CD4-positive, CD25-positive, alpha-beta regulatory T cell (primary cell): ENCODE measurements around the gene ATRNL1. TPM values are rescaled to one million over a fixed set of nuclear protein-coding genes. Genes with fewer than 3 reads are reported as not detected.

Experiments used
- ATAC-seq, 2 donors: fragments of 150-1000 bp; cut with Tn5 transposase; one replicate each; pipeline ENCODE4 v1.10.0; 2021; ENCODE audit warnings: low read depth in 2 of 2, moderate number of reproducible peaks in 2 of 2, moderate library complexity in 1 of 2
- DNase-seq, 3 donors: peaks; one replicate each; pipeline versions ENCODE4 v3.0.0 to v3.0.0-alpha.2; 2012 to 2022; ENCODE audit warnings: mixed read lengths in 1 of 3
- H3K27ac ChIP-seq: one replicate; pipeline ENCODE4 v1.7.0; 2013; ENCODE audit warnings: mild to moderate bottlenecking, low read length; ENCODE audit not compliant: insufficient read depth, poor library complexity, severe bottlenecking
- H3K27me3 ChIP-seq: one replicate; pipeline ENCODE4 v1.7.0; 2013; ENCODE audit warnings: low read length; ENCODE audit not compliant: control insufficient read depth, insufficient read depth
- H3K36me3 ChIP-seq: one replicate; pipeline ENCODE4 v1.7.0; 2013; ENCODE audit warnings: mild to moderate bottlenecking, low read length, moderate library complexity; ENCODE audit not compliant: control insufficient read depth, insufficient read depth
- H3K4me1 ChIP-seq: 2 replicates; pipeline ENCODE4 v1.7.0; 2013; ENCODE audit warnings: mild to moderate bottlenecking, low read length; ENCODE audit not compliant: insufficient read depth, control insufficient read depth, poor library complexity, severe bottlenecking
- H3K4me3 ChIP-seq: one replicate; pipeline ENCODE4 v1.7.0; 2013; ENCODE audit warnings: low read depth, mild to moderate bottlenecking, low read length, moderate library complexity
- H3K9me3 ChIP-seq, 2 experiments: 1 replicate in 1 of 2; 2 replicates in 1 of 2; pipeline ENCODE4 v1.7.0; 2013; ENCODE audit warnings: low read length in 2 of 2, mild to moderate bottlenecking in 1 of 2, moderate library complexity in 1 of 2; ENCODE audit not compliant: control insufficient read depth in 2 of 2
- H3K27ac Mint-ChIP-seq, 3 donors: one replicate each; pipeline ENCODE4 v1.8.0; 2020 to 2022; ENCODE audit warnings: mild to moderate bottlenecking in 3 of 3, mixed read lengths in 3 of 3, moderate library complexity in 2 of 3
- H3K27me3 Mint-ChIP-seq: one replicate; pipeline ENCODE4 v1.8.0; 2022; ENCODE audit warnings: mild to moderate bottlenecking, mixed read lengths
- H3K36me3 Mint-ChIP-seq: one replicate; pipeline ENCODE4 v1.8.0; 2020; ENCODE audit warnings: mixed read lengths
- H3K4me1 Mint-ChIP-seq, 4 donors: one replicate each; pipeline ENCODE4 v1.8.0; 2020 to 2022; ENCODE audit warnings: mixed read lengths in 4 of 4, mild to moderate bottlenecking in 1 of 4
- H3K4me3 Mint-ChIP-seq, 4 donors: one replicate each; pipeline ENCODE4 v1.8.0; 2020 to 2022; ENCODE audit warnings: mild to moderate bottlenecking in 4 of 4, mixed read lengths in 4 of 4, moderate library complexity in 3 of 4
- H3K9me3 Mint-ChIP-seq, 7 donors: one replicate each; pipeline ENCODE4 v1.8.0; 2020 to 2022; ENCODE audit warnings: mixed read lengths in 7 of 7, mild to moderate bottlenecking in 3 of 7, moderate library complexity in 2 of 7
- polyA plus RNA-seq, 4 donors: library from polyadenylated mRNA; unstranded; fragments of 300-500 nt; fragmentation: Illumina TruSeq; gene quantifications; one replicate each; pipeline ENCODE4 v1.2.3, GENCODE V29; 2021
- total RNA-seq: library from RNA; stranded (reverse); gene quantifications from one replicate; pipeline ENCODE4 v1.2.3, GENCODE V29; 2022

The ATRNL1 gene
- total and polyA plus RNA-seq, 5 donors from 2014 or later = not detected

DNA sequence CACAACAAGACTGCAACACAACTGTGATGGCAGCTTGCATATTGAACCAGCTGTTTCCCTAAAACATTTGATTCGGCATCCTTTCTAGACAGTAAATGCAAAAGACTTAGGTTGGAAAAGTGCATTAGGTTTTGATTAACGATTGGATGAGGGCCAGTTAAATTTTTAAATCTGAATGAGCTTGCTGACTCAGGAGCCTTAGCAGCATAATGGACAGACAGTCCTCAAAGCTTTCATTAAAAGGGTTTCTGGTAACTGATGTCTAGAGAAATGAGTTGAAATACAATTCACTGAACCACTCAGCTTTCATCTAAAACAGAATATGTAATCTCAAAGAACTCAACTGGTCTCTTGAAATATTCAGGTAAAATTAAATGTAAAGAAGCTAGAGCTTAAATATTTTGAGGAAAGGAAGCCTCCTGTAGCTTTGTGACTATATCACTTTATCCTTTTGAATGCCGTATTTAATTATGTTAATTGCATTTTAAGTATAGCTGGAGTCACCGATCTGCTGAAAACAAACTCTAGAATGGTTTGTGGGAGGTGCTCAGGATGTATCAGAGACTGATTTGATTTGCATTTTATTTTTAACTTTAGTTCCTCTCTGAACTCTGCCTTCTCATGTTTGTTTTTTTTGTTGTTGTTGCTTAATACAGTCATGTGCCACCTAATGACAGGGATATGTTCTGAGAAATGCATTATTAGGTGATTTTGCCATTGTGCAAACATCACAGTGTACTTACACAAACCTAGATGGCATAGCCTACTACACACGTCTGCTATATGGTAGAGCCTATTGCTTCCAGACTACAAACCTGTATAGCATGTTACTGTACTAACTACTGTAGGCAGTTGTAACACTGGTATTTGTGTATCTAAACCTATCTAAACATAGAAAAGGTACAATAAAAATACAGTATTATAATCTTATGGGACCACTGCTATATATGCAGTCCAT lies 29.2 kb upstream of the ATRNL1 start:
- H3K27me3 Mint-ChIP-seq = peaks cover 14% of the 10 kb centered on the region
- H3K4me3 ChIP-seq = no peak overlapping the region
- no peaks in the 10 kb centered on the region for H3K36me3 ChIP-seq
- H3K27ac Mint-ChIP-seq = no peak overlapping the region
- H3K4me1 ChIP-seq = no peaks in the 10 kb centered on the region
- H3K9me3 ChIP-seq = no peaks in the 10 kb centered on the region
- ATAC-seq = no peak
- H3K4me3 Mint-ChIP-seq = no peak overlapping the region
- no peak overlapping the region for H3K27ac ChIP-seq
- peaks cover 0 to 2% (median 0%) of the 10 kb centered on the region in 7 donors for H3K9me3 Mint-ChIP-seq
- DNase-seq = no peak
- H3K4me1 Mint-ChIP-seq = no peaks in the 10 kb centered on the region
- peaks cover 8% of the 10 kb centered on the region for H3K27me3 ChIP-seq
- no peaks in the 10 kb centered on the region for H3K36me3 Mint-ChIP-seq

GRCh38 chr10:115065801-115066200 lies 27.4 kb upstream of the ATRNL1 start:
- Mint-ChIP-seq H3K27ac (no peak overlapping the region), H3K9me3 (peaks cover 0 to 2% (median 0%) of the 10 kb centered on the region in 7 donors), H3K36me3 (no peaks in the 10 kb centered on the region), H3K4me3 (no peak overlapping the region), H3K27me3 (peaks cover 14% of the 10 kb centered on the region), H3K4me1 (no peaks in the 10 kb centered on the region)
- Histone ChIP-seq H3K27ac (no peak overlapping the region), H3K27me3 (peaks cover 17% of the 10 kb centered on the region), H3K36me3 (no peaks in the 10 kb centered on the region), H3K4me1 (no peaks in the 10 kb centered on the region), H3K4me3 (no peak overlapping the region), H3K9me3 (no peaks in the 10 kb centered on the region)
- ATAC-seq (no peak), DNase-seq (no peak)

GRCh38 chr10:115066528-115066927 lies 26.6 kb upstream of the ATRNL1 start:
- Mint-ChIP-seq H3K36me3 (no peaks in the 10 kb centered on the region), H3K27ac (no peak overlapping the region), H3K4me1 (no peaks in the 10 kb centered on the region), H3K9me3 (peaks cover 0 to 2% (median 0%) of the 10 kb centered on the region in 7 donors), H3K27me3 (peaks cover 14% of the 10 kb centered on the region), H3K4me3 (no peak overlapping the region)
- ATAC-seq = no peak
- H3K9me3 ChIP-seq = no peaks in the 10 kb centered on the region
- H3K4me3 ChIP-seq = no peak overlapping the region
- H3K4me1 ChIP-seq = no peaks in the 10 kb centered on the region
- no peak for DNase-seq
- H3K27me3 ChIP-seq = peaks cover 20% of the 10 kb centered on the region
- no peak overlapping the region for H3K27ac ChIP-seq
- no peaks in the 10 kb centered on the region for H3K36me3 ChIP-seq

DNA sequence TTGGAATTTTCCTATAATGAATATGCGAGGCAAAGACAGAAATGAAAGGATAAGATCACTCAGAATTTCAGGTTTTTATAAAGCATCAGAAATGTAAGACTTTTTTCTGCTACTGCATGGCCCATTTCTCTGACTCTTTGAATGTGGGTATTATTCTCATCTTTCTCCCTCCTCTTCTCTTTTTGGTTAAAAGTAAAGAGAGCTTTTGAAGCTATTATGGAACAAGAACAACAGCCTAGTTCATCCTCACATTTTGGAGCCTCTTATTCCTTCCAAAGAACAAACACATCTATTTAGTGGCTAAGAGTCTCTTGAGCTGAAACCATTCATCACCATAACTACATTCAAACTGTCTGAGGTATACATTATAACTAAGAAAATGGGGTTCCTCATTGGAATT lies 19.4 kb upstream of the ATRNL1 start:
- peaks cover 14% of the 10 kb centered on the region for H3K27me3 ChIP-seq
- H3K9me3 ChIP-seq = peaks cover 0 to 1% of the 10 kb centered on the region in 2 experiments
- H3K36me3 ChIP-seq = no peaks in the 10 kb centered on the region
- Mint-ChIP-seq H3K27me3 (peaks cover 4% of the 10 kb centered on the region), H3K4me1 (no peaks in the 10 kb centered on the region), H3K27ac (no peak overlapping the region), H3K9me3 (peaks cover 0 to 3% (median 0%) of the 10 kb centered on the region in 7 donors), H3K4me3 (no peak overlapping the region), H3K36me3 (no peaks in the 10 kb centered on the region)
- H3K4me3 ChIP-seq = no peak overlapping the region
- no peak for DNase-seq
- H3K4me1 ChIP-seq = no peaks in the 10 kb centered on the region
- no peak overlapping the region for H3K27ac ChIP-seq
- ATAC-seq = no peak

GRCh38 chr10:115082506-115082905 lies 10.7 kb upstream of the ATRNL1 start:
- no peak overlapping the region for H3K27ac ChIP-seq
- H3K4me1 ChIP-seq = no peaks in the 10 kb centered on the region
- H3K4me3 ChIP-seq = no peak overlapping the region
- H3K27me3 Mint-ChIP-seq = peaks cover 25% of the 10 kb centered on the region
- peaks cover 9% of the 10 kb centered on the region for H3K27me3 ChIP-seq
- no peaks in the 10 kb centered on the region for H3K9me3 ChIP-seq
- peaks cover 3% of the 10 kb centered on the region for H3K36me3 Mint-ChIP-seq
- ATAC-seq = no peak
- peaks cover 0 to 17% (median 4%) of the 10 kb centered on the region in 7 donors for H3K9me3 Mint-ChIP-seq
- DNase-seq = no peak
- no peaks in the 10 kb centered on the region for H3K36me3 ChIP-seq
- no peaks in the 10 kb centered on the region for H3K4me1 Mint-ChIP-seq
- no peak overlapping the region for H3K4me3 Mint-ChIP-seq
- H3K27ac Mint-ChIP-seq = no peak overlapping the region

DNA sequence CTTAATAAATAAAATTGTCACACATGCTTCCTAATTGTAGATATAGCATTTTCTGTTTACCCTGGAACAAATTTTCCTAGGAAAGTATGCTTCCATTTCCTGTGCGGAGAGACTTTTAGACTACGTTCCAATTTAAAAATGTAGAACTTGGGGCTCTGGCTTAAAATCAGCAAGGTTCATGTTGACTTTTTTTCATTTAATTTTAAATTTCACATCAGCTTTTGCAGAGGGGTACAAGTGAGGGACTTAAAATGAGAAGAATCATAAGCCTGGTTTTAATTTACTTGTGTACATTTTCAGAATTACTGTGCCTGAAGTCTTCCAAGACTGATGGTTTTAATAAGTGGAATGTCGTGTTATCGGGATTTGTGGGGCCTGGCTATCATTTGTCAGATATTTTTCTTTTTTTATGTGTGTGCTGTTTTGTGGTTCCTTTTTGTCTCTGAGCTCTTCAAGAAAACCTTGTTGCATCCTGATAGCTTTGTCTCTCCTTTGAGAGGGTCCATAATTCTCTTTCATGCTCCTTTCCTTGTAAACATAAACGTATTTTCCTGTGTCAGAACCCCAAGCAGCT lies 8.8 kb upstream of the ATRNL1 start:
- no peak overlapping the region for H3K4me3 ChIP-seq
- ATAC-seq (no peak), DNase-seq (no peak)
- H3K9me3 ChIP-seq = no peaks in the 10 kb centered on the region
- no peaks in the 10 kb centered on the region for H3K36me3 ChIP-seq
- Mint-ChIP-seq H3K27me3 (peaks cover 37% of the 10 kb centered on the region), H3K4me3 (no peak overlapping the region), H3K4me1 (no peaks in the 10 kb centered on the region), H3K9me3 (peaks cover 0 to 17% (median 4%) of the 10 kb centered on the region in 7 donors), H3K27ac (no peak overlapping the region), H3K36me3 (peaks cover 3% of the 10 kb centered on the region)
- peaks cover 14% of the 10 kb centered on the region for H3K27me3 ChIP-seq
- no peak overlapping the region for H3K27ac ChIP-seq
- H3K4me1 ChIP-seq = no peaks in the 10 kb centered on the region

- Mint-ChIP-seq H3K4me1 (peaks cover 4 to 16% (median 9%) of the 10 kb centered on the region in 4 donors), H3K36me3 (no peaks in the 10 kb centered on the region), H3K27ac (no peak overlapping the region), H3K4me3 (peak overlapping the region in 1 of 4 donors; percentile 71), H3K27me3 (peaks cover 63% of the 10 kb centered on the region), H3K9me3 (peaks cover 0 to 12% (median 4%) of the 10 kb centered on the region in 7 donors)
- DNase-seq = no peak
- no peaks in the 10 kb centered on the region for H3K36me3 ChIP-seq
- no peak overlapping the region for H3K27ac ChIP-seq
- no peak overlapping the region for H3K4me3 ChIP-seq
- ATAC-seq = no peak
- H3K9me3 ChIP-seq = no peaks in the 10 kb centered on the region
- peaks cover 12% of the 10 kb centered on the region for H3K4me1 ChIP-seq
- H3K27me3 ChIP-seq = peaks cover 41% of the 10 kb centered on the region
Measured at GRCh38 chr10:115091161-115091560, 2.0 kb upstream of the ATRNL1 start.
